LoVo (cell line): ENCODE measurements around the gene RPL15.
"Not testable (repeated sequence)": the region's sequence is repeated elsewhere in the genome, so short reads cannot be mapped to it uniquely, and the experiment has no call there.

Experiments
- DNase-seq: peaks from one replicate; pipeline ENCODE4 v3.0.0-alpha.2; 2016; ENCODE audit warnings: low spot score

RPL15 gene

GRCh38 chr3:23889950-23890349 lies 27.0 kb upstream of the RPL15 start:
- no peak for DNase-seq

- DNase-seq, result no peak
These were observed 22.5 kb upstream of the RPL15 start for GRCh38 chr3:23894254-23895061.

GRCh38 chr3:23895181-23895580 lies 21.8 kb upstream of the RPL15 start:
- no peak for DNase-seq

- no peak for DNase-seq
These were observed 16.2 kb upstream of the RPL15 start for GRCh38 chr3:23900744-23901143.

DNA sequence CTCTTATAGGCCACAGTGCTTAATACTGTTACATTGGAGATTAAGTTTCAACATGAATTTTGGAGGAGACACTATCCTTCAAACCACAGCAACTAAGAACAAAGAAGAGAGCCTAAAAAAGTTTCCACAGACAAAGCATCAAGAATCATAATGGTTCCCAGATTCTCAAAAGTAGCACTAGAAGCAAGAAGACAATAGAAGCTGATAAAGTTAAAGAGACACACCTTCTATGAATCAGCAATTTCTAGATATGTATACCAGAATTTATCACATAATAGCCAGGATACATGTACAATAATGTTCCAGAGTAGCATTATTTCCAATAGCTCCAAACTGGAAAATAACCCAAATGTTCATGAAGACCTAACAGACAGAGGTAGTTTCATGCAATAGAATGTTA lies 12.4 kb upstream of the RPL15 start:
- no peak for DNase-seq

DNA sequence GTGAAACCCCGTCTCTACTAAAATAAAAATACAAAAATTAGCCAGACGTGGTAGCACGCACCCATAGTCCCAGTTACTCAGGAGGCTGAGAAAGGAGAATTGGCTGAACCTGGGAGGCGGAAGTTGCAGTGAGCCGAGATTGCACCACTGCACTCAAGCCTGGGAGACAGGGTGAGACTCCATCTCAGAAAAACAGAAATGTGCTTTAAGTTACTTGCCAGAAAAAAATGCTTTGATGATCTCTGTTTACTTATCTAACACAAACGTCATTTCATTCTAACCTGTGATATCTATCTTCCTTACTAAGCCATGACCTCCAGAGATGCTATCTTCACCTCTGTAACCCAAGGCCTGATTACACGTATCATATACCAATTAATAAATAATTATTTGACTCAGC lies 7.6 kb upstream of the RPL15 start:
- DNase-seq, result no peak

DNA sequence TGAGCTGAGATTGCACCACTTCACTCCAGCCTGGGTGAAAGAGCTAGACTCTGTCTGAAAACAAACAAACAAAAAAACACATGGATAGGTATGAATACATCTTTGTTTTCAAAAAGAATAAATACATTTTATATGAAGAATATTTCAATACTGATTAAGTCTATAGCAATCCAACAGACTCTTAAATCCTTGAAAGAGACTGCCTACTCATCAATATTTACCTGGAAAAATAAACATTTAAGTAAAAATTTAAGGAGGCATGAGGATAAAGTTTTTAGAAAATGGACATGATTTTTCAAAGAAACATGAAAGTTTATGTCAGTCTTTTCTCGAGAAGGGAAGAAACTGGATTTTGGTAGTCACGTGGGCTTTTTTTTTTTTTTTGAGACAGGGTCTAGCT lies 5.5 kb upstream of the RPL15 start:
- DNase-seq, result no peak

DNA sequence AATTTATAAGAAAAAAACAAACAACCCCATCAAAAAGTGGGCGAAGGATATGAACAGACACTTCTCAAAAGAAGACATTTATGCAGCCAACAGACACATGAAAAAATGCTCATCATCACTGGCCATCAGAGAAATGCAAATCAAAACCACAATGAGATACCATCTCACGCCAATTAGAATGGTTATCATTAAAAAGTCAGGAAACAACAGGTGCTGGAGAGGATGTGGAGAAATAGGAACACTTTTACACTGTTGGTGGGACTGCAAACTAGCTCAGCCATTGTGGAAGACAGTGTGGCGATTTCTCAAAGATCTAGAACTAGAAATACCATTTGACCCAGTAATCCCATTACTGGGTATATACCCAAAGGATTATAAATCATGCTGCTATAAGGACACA lies 4.6 kb upstream of the RPL15 start:
- DNase-seq, result not testable (repeated sequence)

DNA sequence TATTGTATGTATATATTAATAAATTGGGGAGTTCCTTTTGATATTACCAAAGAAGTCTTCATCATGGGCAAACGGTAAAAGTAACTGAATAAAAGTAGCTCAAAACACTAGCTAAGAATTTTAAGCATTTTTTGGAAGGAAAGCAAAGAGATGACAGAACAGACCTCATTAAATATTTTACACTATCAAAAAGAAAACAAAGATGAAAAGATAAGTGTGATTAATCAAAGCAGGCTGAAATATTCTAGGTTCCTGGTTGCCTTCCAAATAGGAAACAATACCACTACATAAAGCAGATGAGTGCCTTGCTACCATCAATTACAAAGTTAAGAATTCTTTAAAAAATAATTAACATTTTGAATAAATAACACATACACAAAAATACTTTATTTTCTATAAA lies 3.8 kb upstream of the RPL15 start:
- DNase-seq, result no peak

GRCh38 chr3:23913873-23914743 lies 2.8 kb upstream of the RPL15 start:
- DNase-seq, result no peak

DNA sequence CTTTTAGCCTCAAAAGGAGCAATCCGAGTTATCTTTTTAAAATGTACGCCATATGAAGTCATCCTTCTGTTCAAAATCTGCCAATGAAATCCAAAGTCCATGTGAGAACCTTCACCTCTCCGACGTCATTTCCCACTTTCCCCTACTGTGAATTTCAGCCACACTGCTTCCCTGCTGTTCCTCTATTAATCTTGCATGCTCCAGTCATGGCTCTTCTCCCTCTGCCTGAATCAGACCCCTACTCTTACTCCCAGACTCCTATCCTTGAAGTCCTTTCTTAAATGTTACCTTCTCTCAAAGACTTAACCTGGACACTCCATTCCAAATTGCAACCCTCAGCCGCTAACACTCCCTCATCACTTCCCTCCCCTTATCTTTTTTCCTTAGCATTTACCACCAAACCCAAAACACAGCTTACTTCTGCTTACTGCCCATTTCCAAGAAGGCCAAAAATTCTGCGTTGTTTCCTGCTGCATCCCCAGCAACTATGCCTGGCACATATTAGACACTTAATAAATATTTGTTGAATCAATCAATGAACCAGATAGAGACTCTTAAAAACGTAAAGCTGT lies 1.3 kb upstream of the RPL15 start:
- no peak for DNase-seq

DNA sequence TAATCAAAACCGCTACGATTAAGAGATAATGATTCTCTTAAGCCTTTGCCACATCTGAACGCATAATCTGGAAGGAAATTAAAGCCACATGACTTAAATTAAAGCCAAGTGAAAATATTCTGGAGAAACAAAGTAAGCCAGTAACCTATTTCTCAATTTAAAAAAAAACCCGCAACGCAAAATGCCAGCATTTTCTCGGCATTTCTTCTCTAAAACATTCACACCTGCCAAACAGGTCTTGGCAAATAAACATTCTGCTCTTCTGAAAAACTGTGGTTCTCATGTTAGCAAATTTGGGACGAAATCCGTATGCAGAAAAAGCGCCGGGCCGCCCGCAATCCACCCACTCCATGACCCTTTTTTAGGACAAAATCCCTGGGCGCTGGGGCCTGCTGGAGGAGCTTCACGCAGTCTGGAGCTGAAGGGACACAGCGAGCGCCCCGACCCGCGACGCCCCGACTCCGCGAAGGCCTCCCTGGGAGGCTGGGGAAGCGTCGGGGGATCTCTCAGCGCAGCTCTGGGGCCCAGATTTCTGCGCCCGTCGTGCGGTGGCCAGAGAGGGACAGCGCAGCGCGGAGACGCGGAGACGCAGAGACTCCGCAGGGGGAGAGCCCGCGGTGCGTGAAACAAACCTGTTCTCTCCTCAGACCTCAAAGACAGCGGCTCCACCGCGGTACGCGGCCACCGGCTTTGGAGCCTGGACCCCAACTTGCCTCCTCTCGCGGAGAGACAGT lies 613 bp upstream of the RPL15 start:
- no peak for DNase-seq

- peak; percentile 69 for DNase-seq
These were observed 859 bp downstream of the RPL15 start for GRCh38 chr3:23917679-23918303.

DNA sequence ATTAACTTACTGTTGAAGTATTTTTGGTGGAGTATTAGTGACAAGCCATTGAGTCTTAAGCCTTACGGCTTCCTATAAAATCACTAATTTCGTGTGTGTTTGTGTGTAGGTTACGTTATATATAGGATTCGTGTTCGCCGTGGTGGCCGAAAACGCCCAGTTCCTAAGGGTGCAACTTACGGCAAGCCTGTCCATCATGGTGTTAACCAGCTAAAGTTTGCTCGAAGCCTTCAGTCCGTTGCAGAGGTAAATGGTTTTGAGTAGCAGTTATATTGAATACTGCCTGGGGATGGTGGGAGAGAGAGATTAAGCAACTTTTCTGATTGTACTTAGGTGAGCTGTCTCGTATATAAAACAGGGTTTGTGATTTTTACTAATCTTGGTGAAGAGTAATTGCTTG lies 1.4 kb downstream of the RPL15 start:
- DNase-seq, result not testable (repeated sequence)

DNA sequence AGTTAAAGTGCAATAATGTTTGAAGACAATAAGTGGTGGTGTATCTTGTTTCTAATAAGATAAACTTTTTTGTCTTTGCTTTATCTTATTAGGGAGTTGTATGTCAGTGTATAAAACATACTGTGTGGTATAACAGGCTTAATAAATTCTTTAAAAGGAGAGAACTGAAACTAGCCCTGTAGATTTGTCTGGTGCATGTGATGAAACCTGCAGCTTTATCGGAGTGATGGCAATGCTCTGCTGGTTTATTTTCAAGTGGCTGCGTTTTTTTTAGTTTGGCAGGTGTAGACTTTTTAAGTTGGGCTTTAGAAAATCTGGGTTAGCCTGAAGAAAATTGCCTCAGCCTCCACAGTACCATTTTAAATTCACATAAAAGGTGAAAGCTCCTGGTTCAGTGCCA lies 2.7 kb downstream of the RPL15 start:
- DNase-seq, result no peak

GRCh38 chr3:23920151-23920655 lies 3.3 kb downstream of the RPL15 start:
- no peak for DNase-seq

- DNase-seq, result no peak
These were observed 4.2 kb downstream of the RPL15 start for GRCh38 chr3:23921052-23921511.

GRCh38 chr3:23923786-23924185 lies 6.9 kb downstream of the RPL15 start:
- DNase-seq, result no peak

- DNase-seq, result no peak
These were observed 9.3 kb downstream of the RPL15 start for GRCh38 chr3:23926246-23926645.

- DNase-seq, result no peak
These were observed 9.8 kb downstream of the RPL15 start for GRCh38 chr3:23926736-23927135.

- peak; percentile 54 for DNase-seq
These were observed 11.6 kb downstream of the RPL15 start for GRCh38 chr3:23928524-23928923.
